ENCODE data around the gene ARPC5L. TPM values are rescaled to one million over a fixed set of nuclear protein-coding genes. Genes with fewer than 3 reads are reported as not detected.

ARPC5L gene
- total RNA-seq, 1 experiment from 2014 or later = 84.4 TPM

DNA sequence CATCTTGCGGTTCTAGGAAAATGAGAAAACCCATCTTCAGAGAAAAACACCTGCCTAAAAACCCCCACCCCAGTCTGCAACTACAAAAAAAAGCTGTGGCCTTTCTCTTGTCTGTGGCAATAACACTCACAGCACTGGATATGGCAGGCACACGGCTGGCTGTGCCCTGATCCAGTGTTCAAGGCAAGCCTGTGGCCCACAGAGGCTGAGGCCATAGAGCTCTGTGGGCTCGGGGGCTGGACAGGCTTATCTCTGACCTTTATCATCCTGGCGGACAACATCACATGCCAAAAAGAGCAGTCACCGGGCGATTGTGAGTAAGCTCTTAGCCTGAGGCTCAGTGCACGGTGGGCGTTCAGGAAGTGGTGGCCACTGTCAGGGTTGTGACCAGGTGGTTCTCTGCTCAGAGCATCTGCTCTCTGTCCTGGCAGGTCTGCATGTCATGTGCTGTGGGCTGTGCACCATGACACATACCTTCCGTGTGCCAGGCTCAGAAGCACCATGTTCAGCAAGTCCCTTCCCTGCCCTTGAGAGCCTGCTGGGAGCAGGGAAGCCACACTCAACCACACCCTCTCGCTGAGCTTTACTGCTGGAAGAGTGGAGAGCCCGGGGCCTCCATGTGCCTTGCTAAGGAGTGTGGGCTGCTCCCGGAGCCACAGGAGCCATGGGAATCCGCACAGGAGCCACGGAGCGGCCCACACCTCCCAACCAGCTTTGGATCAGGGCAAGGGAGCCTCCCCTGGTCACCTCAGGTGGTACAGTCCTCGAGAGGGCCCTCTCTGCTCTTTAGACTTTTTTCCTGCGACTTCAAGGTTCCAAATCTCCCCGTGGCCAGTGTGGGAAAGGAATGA, 43.3 kb upstream of the ARPC5L start:
- H3K9me2 ChIP-seq (ENCODE audit: insufficient read depth) = no peaks in the 10 kb centered on the region
- H4K20me1 ChIP-seq (ENCODE audit: insufficient read depth) = no peaks in the 10 kb centered on the region
- H3K4me1 ChIP-seq (replicated peaks; ENCODE audit: insufficient read depth) = peaks cover 31% of the 10 kb centered on the region
- H2AFZ ChIP-seq = peak overlapping the region; percentile 83
- TF ChIP-seq EZH2 (IDR thresholded peaks at IDR 0.05; ENCODE audit: low read depth) = no peak
- TF ChIP-seq, protein P1, sequence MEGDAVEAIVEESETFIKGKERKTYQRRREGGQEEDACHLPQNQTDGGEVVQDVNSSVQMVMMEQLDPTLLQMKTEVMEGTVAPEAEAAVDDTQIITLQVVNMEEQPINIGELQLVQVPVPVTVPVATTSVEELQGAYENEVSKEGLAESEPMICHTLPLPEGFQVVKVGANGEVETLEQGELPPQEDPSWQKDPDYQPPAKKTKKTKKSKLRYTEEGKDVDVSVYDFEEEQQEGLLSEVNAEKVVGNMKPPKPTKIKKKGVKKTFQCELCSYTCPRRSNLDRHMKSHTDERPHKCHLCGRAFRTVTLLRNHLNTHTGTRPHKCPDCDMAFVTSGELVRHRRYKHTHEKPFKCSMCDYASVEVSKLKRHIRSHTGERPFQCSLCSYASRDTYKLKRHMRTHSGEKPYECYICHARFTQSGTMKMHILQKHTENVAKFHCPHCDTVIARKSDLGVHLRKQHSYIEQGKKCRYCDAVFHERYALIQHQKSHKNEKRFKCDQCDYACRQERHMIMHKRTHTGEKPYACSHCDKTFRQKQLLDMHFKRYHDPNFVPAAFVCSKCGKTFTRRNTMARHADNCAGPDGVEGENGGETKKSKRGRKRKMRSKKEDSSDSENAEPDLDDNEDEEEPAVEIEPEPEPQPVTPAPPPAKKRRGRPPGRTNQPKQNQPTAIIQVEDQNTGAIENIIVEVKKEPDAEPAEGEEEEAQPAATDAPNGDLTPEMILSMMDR (conservative IDR thresholded peaks at IDR 0.05) = no peak
- intact Hi-C loops (cut with micrococcal nuclease; ENCODE audit: unreplicated experiment) = loop anchor here (1.0 to 2.0 kb wide), 4 partner anchors 8 to 39 kb away; partner anchors contain the start of gene WDR38
- H3K9me3 ChIP-seq (ENCODE audit: insufficient read depth, low read depth) = no peaks in the 10 kb centered on the region
- H3K79me2 ChIP-seq (ENCODE audit: low read depth) = no peaks in the 10 kb centered on the region
- ChIA-PET POLR2A (ENCODE audit: unreplicated experiment) (interaction anchor here (0.5 to 0.8 kb wide), 8 partner anchors 20 to 1534 kb away, joined by 3 to 36 read pairs (median 8); no protein-coding TSS in a partner anchor), CTCF (interaction anchor here (0.6 to 2.1 kb wide), 7 partner anchors 16 to 47 kb away, joined by 3 to 7 read pairs (median 5); partner anchors contain the start of gene NR6A1)
- peak overlapping the region; percentile 79 for H3K27ac ChIP-seq
- peak; percentile 95 to 99 for DNase-seq
- BruUV-seq (replicated peaks) = TSS peak; percentile 68
- no peaks in the 10 kb centered on the region for H3K36me3 ChIP-seq (ENCODE audit: low read depth)
- H3K4me3 ChIP-seq = peak overlapping the region; percentile 16; the same call in 1 of the 2 replicates
- H3K27me3 ChIP-seq (ENCODE audit: insufficient read depth, low read depth) = no peaks in the 10 kb centered on the region
- H3K4me2 ChIP-seq = peak overlapping the region; percentile 71
- peaks cover 35% of the 10 kb centered on the region for H3F3A ChIP-seq (ENCODE audit: insufficient read depth, low read depth)

DNA sequence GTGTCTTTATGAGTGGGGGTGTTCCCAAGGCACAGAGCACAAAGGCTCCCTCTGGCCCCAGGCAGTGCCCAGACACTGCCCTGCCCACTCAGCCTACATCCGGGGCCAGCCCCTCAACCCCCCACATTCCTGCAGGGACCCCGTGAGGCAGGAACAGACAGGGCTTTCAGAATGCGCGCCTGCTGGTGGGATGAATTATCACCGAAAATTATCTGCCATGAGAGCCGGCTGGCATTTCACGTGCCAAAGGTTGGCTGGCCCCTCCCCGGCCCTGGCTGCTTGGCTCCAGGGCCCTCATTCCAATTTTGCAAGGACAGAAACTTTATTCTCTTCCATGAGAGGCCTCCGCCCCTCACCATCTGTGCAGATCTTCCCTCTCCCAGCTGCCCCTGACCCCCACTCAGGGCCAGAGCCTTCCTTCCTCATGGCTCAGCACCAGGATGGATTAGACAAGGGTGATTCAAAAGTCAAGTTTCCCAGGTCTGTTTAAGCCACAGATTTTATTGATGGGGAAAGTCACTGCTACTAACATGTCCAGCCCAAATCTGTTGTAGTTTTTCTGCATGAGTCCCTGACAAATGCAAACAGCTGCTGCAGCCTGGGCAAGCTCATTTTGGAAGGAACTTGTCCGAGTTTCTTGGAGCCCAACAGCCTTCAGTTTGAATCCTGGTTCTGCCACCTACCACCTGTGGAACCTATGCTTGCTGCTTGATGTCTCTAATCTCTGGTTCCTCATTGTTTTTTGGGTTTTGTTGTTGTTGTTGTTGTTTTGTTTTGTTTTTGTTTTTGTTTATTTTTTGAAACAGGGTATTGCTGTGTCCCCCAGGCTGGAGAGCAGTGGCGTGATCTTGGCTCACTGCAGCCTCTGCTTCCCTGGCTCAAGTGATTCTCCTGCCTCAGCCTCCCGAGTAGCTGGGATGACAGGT, 41.0 kb upstream of the ARPC5L start:
- CTCF ChIA-PET = no interaction called here
- no peaks in the 10 kb centered on the region for H4K20me1 ChIP-seq (ENCODE audit: insufficient read depth)
- no peak overlapping the region for H2AFZ ChIP-seq
- no peaks in the 10 kb centered on the region for H3K9me2 ChIP-seq (ENCODE audit: insufficient read depth)
- H3K79me2 ChIP-seq (ENCODE audit: low read depth) = no peaks in the 10 kb centered on the region
- intact Hi-C loops (cut with micrococcal nuclease; ENCODE audit: unreplicated experiment) = no loop called here
- H3F3A ChIP-seq (ENCODE audit: insufficient read depth, low read depth) = peaks cover 31% of the 10 kb centered on the region
- no peaks in the 10 kb centered on the region for H3K36me3 ChIP-seq (ENCODE audit: low read depth)
- no peak overlapping the region for H3K27ac ChIP-seq
- DNase-seq = no peak
- H3K4me2 ChIP-seq = no peak overlapping the region
- H3K9me3 ChIP-seq (ENCODE audit: insufficient read depth, low read depth) = no peaks in the 10 kb centered on the region
- no TSS peak for BruUV-seq (replicated peaks)
- POLR2A ChIA-PET (ENCODE audit: unreplicated experiment) = no interaction called here
- H3K27me3 ChIP-seq (ENCODE audit: insufficient read depth, low read depth) = no peaks in the 10 kb centered on the region
- H3K4me3 ChIP-seq = no peak overlapping the region
- TF ChIP-seq, protein P1 (conservative IDR thresholded peaks at IDR 0.05) = no peak
- no peak for TF ChIP-seq EZH2 (IDR thresholded peaks at IDR 0.05; ENCODE audit: low read depth)
- peaks cover 26% of the 10 kb centered on the region for H3K4me1 ChIP-seq (replicated peaks; ENCODE audit: insufficient read depth)

Data from PC-9 (cell line).